MG63 (cell line): ENCODE data around the gene EEFSEC. TPM values are rescaled to one million over a fixed set of nuclear protein-coding genes. Genes with fewer than 3 reads are reported as not detected.

Experiments
- DNase-seq: peaks from one replicate; pipeline ENCODE4 v3.0.0-alpha.2; 2020
- H3K27me3 ChIP-seq: fragments of 250-450 bp; sonication (Bioruptor Pico); 2 replicates; pipeline ENCODE4 v1.5.1; 2020; ENCODE audit warnings: mild to moderate bottlenecking, moderate library complexity
- H3K36me3 ChIP-seq: fragments of 250-450 bp; sonication (Bioruptor Pico); 2 replicates; pipeline ENCODE4 v1.5.1; 2020; ENCODE audit warnings: mild to moderate bottlenecking, moderate library complexity
- H3K4me3 ChIP-seq: fragments of 250-450 bp; sonication (Bioruptor Pico); 2 replicates; pipeline ENCODE4 v1.5.1; 2020; ENCODE audit warnings: mild to moderate bottlenecking, moderate library complexity
- H3K9me3 ChIP-seq: fragments of 250-450 bp; sonication (Bioruptor Pico); 2 replicates; pipeline ENCODE4 v1.5.1; 2020; ENCODE audit warnings: mild to moderate bottlenecking, moderate library complexity
- total RNA-seq: library from RNA; depleted of rRNA; stranded (reverse); fragments of >200 nt; shearing (Covaris generic); gene quantifications from 2 replicates; pipeline ENCODE4 v1.2.3, GENCODE V29; 2014; ENCODE audit warnings: low replicate concordance; rRNA removed

The EEFSEC gene
- total RNA-seq, 1 experiment from 2014 or later, result 6.8 TPM

DNA sequence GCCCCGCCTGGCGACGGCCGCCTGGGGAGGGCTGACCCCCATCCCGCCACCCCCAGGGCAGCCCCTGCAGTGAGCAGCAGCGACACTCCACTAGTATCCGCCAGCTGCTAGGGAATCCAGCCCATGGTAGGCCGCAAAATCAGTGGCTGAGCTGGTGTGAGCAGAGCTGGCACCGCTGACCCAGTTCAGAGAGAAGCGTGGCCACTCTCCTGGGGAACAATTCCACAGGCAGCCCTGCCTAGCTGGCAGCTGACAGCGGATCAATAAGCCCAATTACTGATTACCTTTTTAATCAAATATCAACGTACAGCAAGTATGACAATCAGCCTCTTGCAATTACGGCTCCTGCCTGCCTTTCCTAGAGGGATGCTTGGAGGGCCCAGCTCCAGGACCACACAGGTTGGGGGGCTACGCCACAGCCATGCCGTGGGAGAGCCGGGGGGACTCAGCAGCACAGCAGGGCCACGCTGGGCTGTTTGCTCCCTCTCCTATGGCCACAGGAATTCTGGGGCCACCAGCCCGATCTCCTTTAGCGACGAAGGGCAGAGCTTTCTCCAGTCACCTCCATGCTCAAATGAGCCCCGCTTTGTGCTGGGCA is 299.5 kb downstream of the EEFSEC start:
- H3K9me3 ChIP-seq, result no peaks in the 10 kb centered on the region
- H3K4me3 ChIP-seq, result no peak overlapping the region
- no peaks in the 10 kb centered on the region for H3K36me3 ChIP-seq
- DNase-seq, result no peak
- H3K27me3 ChIP-seq, result peaks cover 5% of the 10 kb centered on the region; the same call in 1 of the 2 replicates

DNA sequence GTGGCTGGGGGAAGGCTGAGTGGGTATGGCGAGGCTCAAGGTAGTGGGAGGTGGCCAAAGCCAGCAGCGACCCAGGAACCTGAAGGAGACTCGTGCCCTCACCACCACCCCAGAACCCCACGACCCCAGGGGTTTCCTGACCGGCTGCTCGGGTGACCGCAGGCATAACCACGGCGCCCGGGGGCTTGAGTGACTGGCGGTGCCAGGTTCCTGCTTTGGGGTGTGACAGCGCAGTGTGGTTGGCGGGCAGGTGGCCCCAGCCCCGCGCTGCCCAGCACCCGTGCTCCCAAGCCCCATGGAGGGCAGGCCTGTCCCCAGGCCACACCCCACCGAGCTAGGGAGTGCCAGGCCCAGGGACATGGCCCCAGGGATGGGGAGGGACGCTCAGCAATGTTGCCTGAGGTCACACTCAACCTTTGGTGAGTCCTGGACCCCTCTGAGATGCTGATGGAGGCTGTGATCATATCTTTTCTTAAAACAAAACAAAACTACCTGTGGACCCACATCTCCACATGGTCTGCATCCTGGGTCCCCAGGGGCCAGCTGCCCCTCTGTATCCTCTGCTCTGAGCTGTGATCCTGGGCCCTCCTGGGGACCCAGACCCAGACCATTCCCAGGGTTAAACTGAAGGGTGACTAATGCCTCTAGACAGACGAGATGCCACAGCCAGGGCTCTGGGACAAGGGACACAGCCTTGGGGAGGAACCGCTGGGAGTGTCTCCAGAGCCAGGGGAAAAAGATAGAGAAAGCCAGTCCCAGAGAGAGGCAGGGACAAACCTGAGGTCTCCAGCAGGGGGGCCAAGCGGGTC is 300.4 kb downstream of the EEFSEC start:
- peaks cover 5% of the 10 kb centered on the region; the same call in 1 of the 2 replicates for H3K27me3 ChIP-seq
- no peak overlapping the region for H3K4me3 ChIP-seq
- DNase-seq, result no peak
- no peaks in the 10 kb centered on the region for H3K36me3 ChIP-seq
- H3K9me3 ChIP-seq, result no peaks in the 10 kb centered on the region

DNA sequence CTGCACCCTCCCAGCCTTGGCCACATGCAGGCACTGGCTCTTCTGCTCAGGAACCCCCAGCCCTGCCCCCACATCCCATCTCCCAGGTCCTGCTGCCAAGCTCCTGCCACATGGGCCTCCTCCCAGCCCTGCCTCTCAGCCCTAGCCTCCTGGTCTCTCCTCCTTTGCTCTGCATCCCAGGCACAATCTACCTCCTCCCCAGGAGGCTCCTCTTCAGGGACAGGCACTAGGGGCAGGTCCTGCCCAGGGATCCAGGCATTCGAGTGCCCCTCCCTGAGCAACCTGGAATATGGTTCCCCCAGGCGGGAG is 301.0 kb downstream of the EEFSEC start:
- no peak for DNase-seq
- Histone ChIP-seq H3K27me3 (peaks cover 5% of the 10 kb centered on the region; the same call in 1 of the 2 replicates), H3K9me3 (no peaks in the 10 kb centered on the region), H3K36me3 (no peaks in the 10 kb centered on the region), H3K4me3 (no peak overlapping the region)

DNA sequence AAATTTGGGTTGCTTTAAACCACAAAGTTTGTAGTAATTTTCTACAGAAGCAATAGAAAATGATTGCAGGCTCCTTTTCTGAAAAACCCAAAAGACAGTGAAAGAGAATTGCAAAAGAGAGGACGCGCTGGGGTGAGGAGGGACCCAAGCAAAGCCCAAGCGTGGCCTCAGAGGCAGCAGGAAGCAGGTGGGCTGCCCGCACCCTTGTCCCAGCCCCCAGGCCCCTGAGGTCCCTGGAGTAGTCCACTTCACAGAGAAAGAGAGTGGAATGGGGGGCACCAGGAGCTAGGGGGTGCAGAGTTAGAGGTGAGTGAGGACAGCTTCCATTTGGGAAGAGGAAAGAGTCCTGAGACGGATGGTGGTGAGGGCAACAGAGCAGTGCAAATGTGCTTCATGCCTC is 301.8 kb downstream of the EEFSEC start:
- H3K27me3 ChIP-seq, result peaks cover 5% of the 10 kb centered on the region; the same call in 1 of the 2 replicates
- H3K4me3 ChIP-seq, result no peak overlapping the region
- H3K9me3 ChIP-seq, result no peaks in the 10 kb centered on the region
- H3K36me3 ChIP-seq, result no peaks in the 10 kb centered on the region
- DNase-seq, result no peak

DNA sequence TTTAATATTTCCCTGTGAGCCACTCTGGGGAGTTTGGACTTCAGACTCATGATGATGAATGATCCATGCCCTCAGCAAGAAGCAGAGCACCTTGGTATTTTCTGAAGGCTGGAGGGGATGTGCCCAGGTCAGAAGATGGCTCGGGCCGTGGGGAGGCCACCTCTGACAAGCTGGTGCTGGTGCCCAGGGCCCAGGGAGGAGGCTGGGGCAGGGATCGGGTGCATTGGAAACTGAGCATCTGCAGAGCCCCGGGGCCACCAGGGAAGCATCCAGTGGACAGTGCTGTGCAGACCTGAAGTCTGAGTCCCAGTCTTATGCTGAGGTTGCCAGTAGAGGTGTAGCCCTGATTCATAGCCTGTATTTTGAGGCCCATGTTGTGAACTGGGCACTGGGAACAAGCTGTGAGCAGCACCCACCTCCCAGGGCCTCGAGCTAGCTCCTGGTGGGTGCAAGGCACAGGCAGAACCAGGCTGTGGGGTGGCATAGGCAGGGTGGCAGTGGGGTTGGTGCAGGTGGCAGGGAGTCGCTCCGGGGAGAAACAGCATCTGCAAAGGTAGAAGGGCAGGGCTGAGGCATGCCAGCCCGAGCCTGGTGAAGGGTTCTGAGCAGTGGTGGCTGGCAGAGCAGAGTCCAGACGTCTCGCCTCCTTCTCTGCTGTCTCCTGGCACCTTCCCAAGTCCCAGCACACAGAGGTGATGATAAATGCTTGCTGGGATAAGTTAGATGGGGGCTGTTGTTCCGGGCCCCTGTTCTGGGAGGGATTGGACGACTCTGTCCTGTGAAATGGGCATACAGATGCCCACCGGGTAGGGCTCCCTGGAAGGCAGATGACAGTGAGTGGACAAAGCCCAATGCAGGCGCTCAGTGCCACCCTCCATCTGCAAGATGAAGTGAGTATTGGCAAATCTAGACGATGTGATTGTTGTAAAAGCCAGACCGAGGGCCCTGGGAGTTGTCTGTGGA is 302.8 kb downstream of the EEFSEC start:
- Histone ChIP-seq H3K27me3 (peaks cover 5% of the 10 kb centered on the region; the same call in 1 of the 2 replicates), H3K4me3 (no peak overlapping the region), H3K9me3 (no peaks in the 10 kb centered on the region), H3K36me3 (no peaks in the 10 kb centered on the region)
- DNase-seq, result no peak

DNA sequence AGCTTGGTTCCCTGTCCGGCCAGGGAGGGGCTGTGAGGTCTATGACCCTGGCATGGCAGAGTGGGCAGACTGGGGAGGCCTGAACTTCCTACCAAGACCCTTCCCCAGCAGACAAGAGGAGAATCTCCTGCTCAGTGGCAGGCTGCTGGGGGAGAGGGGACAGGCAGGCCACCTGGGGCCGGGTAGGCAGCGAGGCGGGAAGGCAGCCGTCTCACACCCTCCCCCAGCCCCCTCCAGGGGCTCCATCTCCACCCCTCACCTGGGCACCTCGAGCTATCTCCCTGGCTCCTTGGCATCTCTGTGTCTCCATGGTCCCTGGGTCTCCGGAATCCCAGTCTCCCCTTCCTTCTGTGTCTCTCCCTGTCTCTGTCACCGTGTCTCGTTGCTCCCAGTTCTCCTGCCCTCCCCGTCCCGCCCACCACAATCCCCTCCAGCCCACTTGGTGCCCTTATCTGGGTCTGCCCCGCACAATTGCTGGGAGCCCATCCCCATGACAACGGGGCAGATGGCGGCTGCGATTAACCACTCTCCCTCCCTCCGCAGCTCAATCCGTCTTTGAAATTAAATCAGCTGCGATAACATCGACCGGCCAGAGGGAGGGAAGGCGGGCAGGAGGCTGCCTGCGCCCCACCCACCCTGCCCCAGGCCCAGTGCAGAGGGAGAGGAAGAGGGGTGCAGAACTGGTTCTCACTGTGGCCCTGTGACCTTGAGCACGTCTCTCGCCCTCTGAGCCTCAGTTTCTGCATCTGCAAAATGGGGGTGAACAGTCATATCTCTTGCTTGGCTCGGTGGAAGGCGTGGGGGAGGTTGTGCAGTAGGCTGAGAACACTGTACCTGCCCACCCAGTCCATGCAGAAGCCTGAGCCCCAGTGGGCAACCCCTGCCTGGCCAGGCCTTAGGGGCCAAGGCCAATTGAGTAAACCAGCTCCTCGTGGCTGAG is 303.8 kb downstream of the EEFSEC start:
- Histone ChIP-seq H3K4me3 (no peak overlapping the region), H3K27me3 (peaks cover 5% of the 10 kb centered on the region; the same call in 1 of the 2 replicates), H3K9me3 (no peaks in the 10 kb centered on the region), H3K36me3 (no peaks in the 10 kb centered on the region)
- no peak for DNase-seq

DNA sequence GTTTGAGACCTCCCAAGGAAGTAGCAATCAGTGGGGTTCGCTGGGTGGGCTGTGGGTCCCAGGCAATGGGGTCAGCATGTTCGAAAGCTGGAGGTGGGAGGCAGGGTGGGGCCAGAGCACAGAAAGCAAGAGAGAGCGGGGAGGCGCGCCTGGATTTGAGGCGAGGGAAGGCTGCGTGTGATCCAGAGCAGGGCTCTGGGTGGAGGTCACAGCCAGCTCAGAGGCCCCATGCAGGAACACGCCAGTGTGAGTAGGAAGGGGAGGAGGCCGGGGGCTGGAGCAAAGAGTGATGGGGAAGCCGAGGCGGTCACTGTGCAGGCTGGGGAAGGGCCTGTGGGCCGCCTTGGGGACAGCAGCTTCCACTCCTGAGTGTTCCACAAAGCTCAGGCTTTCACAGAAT is 304.7 kb downstream of the EEFSEC start:
- H3K36me3 ChIP-seq, result no peaks in the 10 kb centered on the region
- no peak overlapping the region for H3K4me3 ChIP-seq
- H3K9me3 ChIP-seq, result no peaks in the 10 kb centered on the region
- peaks cover 5% of the 10 kb centered on the region; the same call in 1 of the 2 replicates for H3K27me3 ChIP-seq
- no peak for DNase-seq

Other genes starting within 250 kb of the EEFSEC start
- gene KBTBD12, start 238.2 kb upstream of the EEFSEC start, total RNA-seq, result not detected in 2 replicates
- gene SEC61A1, start 101.0 kb upstream of the EEFSEC start, total RNA-seq, result 287 and 366 TPM in 2 replicates
- 207 and 236 TPM in 2 replicates for gene RUVBL1, start 29.7 kb upstream of the EEFSEC start, total RNA-seq